Measurements from ENCODE around the gene MRPL19. TPM values are rescaled to one million over a fixed set of nuclear protein-coding genes. Genes with fewer than 3 reads are reported as not detected.
A peak's percentile ranks its signal among the peaks of the same experiment; 100 is the strongest.
"Not testable (repeated sequence)": the region's sequence is repeated elsewhere in the genome, so short reads cannot be mapped to it uniquely, and the experiment has no call there.

Gene MRPL19
- total RNA-seq, 1 donor from 2014 or later = 56.8 TPM

DNA sequence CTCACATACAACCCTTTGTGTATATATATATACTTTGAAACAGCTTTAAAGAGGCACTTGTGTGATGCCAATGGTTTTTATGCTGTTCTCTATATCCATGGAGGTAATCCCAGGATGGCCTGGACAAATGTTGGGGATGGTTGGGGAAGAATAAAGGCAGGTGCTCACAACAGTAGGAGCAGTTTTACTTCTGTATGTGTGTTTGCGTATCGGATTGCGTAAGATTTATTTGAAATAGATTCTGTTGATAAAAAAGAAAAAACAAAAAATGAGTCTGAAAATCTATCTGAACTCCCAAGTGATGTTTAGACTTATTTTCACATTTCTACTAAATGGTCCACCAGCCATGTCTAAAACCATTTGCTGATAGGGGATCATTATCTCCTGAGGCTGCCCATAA, 29.3 kb downstream of the MRPL19 start:
- no peak for DNase-seq

DNA sequence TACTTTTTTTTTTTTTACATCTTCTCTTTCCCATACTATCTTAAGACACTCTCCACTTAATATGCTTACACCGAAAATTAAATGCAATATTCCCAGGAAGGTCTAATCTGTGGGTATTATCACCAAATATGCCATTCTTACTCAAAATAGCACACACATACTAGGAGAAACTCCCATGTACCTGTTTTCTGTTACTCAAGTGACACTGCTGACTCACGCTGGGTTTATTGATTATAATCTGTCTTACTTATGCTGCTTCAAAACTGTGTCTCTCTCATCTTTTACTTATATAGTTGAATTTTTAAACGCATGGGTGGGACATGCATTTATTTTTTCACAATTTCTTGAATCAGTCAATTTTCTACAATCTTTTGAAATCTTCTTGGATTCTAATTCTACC, 29.9 kb downstream of the MRPL19 start:
- DNase-seq = no peak

DNA sequence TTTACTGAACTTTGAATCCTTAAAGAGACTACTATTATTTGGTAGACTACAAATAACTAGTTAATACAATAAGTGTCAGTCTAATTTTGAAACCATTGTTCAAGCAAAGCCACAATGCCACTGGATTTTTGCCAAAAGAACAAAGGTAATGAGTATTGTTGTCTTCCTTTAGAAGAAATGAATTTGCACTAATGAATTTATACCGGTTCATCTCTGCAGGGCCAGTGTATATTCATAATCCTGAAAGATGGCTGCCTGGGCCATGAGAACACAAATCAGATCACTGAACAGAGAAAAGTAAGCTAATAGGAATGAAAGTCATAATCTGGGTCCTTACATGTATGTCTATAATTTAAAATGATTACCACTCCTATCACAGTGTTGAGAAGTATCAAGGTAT, 33.0 kb downstream of the MRPL19 start:
- no peak for DNase-seq

DNA sequence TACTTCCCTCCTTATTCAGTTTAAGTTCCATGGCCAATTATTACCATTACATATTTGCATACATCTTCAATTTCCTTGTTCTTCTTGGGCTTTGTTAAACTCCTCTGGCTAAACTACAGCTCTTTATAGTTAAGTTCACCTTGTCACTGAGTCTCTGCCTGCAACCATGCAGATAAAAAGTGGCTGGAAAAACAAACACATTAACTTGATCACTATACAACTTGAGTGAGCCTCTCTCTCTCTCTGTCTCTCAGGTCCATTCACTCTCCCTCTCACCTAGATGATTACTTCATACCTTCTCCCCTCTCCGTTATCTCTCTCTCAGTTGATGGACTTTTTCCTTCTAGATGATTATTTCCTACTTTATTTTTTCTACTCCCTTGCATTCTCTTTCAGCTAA, 33.8 kb downstream of the MRPL19 start:
- DNase-seq = no peak

DNA sequence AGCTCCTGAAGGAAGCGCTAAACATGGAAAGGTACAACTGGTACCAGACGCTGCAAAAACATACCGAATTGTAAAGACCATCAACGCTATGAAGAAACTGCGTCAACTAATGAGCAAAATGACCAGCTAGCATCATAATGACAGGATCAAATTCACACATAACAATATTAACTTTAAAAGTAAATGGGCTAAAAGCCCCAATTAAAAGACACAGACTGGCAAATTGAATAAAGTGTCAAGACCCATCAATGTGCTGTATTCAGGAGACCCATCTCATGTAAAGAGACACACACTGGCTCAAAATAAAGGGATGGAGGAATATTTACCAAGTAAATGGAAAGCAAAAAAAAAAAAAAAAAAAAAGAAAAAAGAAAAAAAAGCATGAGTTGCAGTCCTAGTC, 36.8 kb downstream of the MRPL19 start:
- not testable (repeated sequence) for DNase-seq

DNA sequence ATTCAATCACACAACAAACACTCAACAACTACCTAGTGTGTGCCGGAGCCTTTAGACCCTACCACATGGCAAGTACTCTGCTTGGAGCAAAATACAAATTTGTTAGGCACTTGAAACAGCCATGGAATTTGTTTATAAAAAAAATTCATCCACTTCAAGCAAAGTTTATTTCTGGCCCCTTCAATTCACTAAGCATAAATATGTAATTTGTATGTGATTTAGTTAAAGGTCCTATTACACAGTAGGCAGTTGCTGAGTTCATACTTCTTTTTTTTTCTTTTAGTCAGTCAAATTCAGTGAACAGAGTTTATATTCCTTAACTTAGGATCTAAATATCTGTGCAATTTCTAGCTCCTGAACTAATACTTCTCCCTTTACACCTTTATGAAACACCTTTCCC, 41.6 kb downstream of the MRPL19 start:
- DNase-seq = no peak

DNA sequence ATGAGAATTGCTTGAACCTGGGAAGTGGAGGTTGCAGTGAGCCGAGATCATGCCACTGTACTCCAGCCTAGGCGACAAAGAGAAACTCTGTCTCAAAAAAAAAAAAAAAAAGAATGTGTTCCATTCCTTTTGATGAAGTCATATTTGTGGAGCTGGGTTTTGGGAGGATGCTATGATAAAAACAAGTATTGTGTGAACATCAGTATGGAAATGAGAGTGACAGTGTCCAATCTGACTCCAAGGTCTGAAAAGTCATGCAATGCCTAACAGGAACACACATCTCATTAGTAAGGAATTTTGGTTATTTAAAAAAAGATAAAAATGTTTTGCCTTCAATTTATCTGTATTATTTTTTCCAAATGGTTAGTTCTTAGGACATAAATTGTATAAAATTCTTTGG, 52.3 kb downstream of the MRPL19 start:
- DNase-seq = no peak

DNA sequence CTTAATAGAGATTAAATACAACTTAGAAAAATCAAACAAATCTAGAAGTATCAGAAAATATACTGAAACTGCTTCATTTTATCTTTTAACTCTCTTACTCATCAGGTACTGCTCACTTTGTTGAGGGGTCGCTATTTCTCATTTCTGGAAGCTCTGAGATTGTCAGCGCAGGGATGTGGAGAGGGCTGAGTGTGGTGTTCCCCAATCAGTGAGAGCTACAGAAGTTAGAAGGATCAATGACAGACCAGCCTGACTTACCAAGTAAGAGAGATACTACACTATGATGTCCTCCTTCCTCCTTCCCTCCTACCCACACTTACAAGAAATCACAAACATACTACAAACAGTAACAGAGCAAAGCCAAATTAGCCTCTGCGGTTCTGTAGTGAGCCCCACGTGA, 56.0 kb downstream of the MRPL19 start:
- no peak for DNase-seq

DNA sequence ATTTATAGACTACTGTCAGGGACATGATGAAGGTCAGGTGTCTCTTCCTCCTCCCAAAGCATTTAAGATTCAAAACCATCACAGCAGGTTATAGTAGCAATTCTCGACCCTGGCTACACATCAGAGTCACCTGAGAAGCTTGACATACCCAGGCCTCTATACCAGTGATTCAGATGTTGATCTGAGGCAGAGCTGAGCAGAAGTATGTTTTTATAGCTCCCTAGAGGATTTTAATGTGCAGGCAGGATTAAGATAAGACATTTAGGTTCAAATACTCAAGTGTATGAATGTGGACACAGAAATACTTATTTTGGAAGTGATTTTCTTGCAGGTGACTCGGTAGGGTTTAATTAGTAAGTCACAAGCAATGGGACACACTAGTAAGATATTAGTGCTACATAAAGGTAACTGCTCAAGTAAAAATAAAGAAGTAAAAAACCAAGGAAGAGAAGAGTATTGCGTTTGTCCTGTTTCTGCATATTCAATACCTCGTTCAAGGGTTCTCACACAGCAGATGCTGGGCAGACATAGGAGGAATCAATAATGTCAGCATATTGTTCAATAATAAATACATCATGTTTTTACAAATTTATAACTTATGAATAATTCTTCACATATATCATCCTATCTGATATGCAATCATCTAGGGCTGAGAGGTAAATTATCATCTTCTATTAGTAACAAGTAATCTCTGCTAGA, 57.2 kb downstream of the MRPL19 start:
- DNase-seq = no peak

DNA sequence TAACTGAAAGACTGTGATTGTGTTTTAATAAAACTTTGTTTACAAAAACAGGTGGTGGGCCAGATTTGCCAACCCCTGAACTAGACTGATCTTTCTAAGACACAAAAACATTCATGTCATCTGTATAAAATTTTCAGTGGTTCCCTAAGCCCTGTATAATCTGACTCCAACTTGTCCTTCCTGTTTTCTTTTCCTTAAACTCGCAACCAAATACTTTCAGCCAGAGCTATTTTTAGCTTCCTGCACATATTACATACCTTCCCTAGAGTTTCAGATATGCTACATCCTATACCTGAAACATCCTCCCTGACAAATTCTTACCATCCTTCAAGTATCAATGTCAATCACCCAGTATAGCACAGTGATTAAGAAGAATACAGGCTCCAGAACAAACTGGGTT, 59.3 kb downstream of the MRPL19 start:
- DNase-seq = peak; percentile 11

DNA sequence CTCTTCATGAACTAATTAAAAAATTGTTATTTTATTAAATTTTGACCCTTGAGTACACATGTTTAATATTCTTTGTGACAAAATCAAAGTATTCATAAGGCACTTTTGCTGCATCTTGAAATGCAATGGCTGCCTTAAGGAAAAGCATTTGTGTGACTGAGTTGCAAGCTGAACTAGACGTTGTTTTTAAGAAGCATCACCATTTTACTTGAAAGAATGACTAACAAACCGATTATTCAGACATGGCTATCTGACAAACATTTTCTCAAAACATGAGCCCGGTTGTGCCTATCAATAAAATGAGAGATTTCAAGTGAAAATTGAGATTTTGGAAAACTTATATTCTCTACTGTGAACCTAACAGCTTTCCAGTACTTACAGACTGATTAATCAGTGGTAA, 61.3 kb downstream of the MRPL19 start:
- DNase-seq = no peak

DNA sequence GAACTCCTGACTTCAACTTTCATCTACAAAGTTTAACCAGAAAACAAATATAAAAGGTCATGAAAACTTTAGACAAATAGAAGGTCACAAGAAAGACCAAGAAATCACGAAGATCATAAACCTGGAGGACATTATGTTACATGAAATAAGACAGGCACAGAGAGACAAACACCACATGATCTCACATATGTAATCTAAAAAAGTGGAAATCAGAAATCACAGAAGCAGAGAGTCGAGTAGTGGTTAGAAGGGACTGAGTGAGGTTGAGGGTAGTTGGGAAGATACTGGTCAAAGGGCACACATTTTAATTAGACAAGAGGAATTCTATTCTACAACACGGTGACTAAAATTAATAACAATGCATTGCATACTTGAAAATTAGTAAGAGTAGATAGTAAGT, 62.7 kb downstream of the MRPL19 start:
- no peak for DNase-seq

DNA sequence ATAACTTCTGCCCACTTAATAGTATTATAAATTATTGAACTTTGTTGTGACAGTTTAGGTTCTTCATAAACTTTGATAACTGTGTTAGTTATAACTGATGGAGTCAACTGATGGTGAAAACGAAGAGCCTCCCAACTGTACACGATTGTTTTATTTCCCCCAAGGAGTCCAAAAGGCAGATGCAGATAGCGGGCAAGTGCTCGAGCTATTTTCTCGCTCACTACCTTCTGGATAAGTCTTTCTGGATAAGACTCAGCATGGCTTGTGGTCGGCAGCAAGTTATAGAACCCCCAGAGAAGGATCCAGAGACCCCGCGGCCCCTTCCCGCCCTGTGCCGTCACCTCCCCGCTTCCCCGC, 63.6 kb downstream of the MRPL19 start:
- DNase-seq = no peak

DNA sequence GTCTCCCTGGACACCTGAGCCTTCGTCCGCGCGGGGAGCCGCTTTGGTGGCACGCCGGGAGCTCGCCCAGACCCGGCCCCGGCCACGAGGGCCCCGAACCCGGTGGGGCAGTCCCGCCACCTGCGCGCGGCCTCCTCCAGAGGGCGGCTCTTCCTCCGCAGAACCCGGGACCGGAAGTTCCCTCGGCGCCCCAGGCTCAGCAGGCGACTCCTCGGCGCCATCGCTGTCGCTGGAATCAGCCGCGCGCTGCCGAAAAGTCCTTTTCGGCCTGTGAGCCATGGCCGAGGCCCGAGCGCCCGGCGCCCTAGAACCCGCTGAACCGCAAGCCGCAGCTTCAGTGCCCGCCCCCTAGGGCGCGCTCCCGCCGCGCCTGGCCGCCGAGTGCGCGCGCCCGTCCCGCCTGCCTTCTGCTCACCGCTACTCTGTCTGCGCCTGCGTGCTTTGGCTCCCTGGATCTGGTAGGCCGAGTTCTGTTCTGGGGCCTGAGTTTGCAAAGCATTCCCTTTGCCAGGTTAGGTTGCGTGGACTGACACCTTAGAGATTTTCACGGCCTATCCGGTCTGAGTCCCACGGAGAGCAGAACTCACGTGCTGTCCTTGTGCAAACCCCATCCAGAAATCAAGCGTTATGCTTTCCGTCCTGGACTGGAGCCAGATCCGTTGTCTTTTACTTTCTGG, 64.1 kb downstream of the MRPL19 start, which contains the start of gene GCFC2:
TSS of gene GCFC2 (minus strand) at position 339 of the 677 bp plus-strand sequence. CDS start at position 279, 60 bp downstream.
- DNase-seq = peak; percentile 95

DNA sequence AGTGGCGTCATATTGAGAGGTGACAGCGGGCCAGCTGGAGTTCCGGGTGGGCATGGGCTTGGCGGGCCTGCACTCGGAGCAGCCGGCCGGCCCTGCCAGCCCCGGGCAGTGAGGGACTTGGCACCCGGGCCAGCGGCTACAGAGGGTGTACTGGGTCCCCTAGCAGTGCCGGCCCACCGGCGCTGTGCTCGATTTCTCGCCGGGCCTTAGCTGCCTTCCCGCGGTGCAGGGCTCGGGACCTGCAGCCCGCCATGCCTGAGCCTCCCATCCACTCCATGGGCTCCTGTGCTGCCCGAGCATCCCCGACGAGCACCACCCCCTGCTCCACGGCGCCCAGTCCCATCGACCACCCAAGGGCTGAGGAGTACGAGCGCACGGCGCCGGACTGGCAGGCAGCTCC, 65.0 kb downstream of the MRPL19 start:
- not testable (repeated sequence) for DNase-seq

DNA sequence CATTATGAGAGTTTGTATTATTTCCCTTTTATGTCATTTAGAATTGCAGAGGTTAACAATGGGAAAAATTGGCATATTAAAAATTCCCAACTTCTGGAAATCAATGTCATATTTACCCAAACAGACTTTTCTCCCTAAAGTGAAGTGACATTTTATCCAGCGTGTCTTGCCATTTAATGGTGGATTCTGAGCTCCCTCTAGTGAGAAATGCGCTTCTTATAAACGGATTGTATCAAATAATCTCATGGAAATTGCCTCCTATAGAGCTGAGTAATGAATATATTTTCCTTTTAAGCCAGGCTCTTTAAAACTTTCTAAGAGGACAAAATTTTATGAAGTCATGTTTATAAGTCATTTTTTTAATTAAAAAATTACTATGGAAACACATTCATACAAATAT, 69.8 kb downstream of the MRPL19 start:
- peak; percentile 21 for DNase-seq

DNA sequence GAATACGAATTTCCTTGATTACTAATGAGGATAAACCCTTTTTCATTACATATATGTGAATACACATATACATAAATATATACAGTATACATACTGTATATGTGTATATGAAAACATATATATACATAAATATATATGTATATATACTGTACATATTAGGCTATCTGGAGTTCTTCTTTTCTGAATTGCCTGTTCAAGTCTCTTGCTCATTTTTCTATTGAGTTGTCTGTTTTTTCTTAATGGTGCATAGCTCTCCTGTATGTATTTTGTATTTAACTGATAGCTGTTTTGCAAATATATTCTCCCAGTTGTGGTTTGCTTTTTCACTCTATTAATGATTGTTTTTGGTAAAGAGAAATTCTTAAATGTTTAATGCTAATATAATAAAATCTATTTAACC, 73.0 kb downstream of the MRPL19 start:
- DNase-seq = no peak

DNA sequence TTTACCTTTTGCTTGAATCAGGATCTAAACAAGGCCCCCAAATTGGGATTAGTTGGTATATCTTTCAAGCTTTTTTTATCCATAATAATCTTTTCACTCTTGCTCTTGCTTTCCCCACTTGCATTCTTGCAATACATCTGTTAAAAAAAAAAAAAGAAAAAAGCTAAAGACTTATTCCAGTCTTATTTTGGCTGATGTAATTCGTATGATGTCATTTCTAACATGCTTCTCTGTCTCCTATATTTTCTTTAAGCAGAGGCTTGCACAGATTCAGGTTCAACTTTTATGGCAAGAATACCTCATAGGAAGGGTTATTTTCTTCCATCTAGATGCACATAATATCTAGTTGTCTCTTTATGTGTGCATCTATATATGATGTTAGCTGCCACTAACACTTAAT, 73.9 kb downstream of the MRPL19 start:
- no peak for DNase-seq

DNA sequence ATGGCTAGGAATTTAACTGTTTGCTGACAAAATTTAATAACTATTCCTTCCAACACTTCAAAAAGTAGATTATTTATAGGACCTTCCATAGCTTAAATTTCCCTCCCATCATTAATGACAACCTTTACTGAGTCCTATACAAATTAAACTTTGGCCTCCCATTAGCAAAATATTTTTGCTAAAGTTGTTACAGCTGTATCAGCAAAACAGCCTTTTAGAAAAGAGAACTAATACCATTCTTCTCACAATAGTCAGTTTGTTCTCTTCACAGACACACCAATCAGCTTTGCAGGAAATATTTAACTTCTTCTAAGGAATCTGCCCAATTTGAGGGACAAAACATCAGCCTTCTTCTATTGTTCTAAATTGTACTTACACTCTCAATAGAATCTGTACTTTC, 76.1 kb downstream of the MRPL19 start:
- no peak for DNase-seq

DNA sequence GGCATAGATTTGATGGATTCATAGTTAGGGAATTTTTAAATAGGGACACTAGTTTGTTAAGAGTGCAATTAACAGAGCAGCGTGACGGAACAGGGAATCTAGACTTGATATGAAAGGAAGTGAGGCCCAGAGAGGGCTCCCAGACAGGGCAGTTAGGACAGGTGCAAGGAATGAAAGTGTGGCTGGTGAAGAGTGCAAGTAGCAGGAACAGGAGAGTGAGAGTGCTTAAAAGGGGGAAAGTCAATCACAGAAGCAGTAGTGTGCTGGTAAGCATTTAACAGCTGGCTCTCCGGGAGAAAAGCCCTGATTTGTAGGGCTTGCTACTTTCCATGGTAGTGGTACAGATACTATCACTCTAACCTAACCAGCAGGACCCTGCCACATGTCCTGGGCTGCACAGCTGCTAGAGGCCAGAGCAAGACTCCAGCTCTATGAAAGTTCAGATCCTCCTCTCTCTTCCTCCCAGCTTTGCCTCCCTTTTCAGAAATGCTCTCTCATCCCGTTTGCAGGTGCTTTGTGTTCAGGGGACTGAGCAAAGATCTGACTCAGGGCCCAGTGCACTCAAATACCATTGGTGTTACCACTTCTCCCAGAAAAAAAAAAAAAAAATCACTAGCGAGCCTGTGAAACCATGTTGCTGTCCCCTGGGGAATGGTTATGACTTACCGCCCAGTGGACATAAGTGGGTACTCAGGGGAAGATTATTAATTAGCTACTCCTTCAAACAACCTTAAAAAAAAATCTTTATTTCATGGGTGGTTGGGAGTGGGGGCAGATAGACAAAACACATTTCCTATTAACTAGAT, 82.2 kb downstream of the MRPL19 start:
- no peak for DNase-seq

DNA sequence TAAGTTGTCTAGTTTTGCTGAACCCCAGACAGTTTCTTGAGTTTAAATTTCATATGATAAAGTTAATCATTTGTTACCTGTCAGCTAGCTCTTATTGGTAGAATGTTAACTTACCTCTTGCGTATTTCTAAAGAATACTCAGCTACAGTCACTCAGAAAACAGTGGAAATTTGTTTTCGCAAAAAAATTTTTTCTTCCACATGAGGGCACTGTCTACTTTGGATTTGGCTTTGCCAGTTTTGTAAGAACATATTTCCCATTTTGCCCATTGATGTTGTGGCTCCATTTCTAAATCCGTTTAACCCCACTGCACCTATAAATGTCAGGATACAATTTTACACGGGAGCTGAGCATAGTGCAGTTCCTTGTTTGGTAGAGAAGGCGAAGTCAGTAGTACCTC, 83.3 kb downstream of the MRPL19 start:
- DNase-seq = peak; percentile 18

DNA sequence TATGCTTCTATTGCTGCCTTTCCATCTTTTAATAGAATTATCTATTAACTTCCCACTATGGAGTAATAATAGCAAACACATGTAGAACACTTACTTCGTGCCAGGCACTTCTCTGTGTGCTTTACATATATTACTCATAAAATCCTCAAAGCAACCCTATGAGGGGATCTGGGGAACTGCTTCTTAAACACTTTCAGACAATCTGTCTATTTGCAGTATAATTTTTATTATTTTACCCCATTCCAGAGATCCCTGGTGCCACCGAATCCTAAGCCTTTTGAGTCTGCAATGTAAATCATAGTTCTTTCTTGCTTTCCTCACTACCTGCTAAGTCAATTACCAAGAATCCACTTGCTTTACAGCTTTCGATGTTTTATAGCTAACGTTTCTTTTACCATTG, 89.7 kb downstream of the MRPL19 start:
- DNase-seq = no peak

DNA sequence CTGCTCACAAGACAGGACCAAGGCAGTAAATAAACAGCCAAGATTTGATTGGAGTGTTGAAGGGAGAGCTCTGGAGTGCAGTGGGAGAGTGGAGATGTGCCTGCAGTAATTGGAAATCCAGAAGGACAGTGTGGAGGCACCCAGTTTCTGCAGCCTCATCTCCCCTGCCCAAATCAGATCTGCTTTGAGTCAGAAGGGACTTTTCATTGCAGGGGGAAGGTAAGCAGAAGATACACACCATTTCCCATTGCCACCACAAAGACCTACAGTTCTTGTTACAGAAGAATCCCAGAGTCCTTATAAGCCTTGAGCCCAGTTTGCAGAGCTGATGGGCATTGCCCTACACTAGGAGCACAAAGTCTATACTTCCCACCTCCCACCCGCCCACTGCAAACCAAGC, 91.4 kb downstream of the MRPL19 start:
- no peak for DNase-seq
